Measurements from ENCODE around the gene BTBD2. TPM values are rescaled to one million over a fixed set of nuclear protein-coding genes. Genes with fewer than 3 reads are reported as not detected.

Gene BTBD2
- total RNA-seq, 1 experiment from 2014 or later = 110 TPM

GRCh38 chr19:1959928-1960589, 55.5 kb downstream of the BTBD2 start:
- Histone ChIP-seq H3K56ac (ENCODE audit: insufficient read length, low read depth, low read length) (no peak overlapping the region), H3K14ac (ENCODE audit: insufficient read depth, low read length) (no peak overlapping the region), H4K5ac (ENCODE audit: insufficient read length, low read depth, low read length) (no peak overlapping the region), H3K18ac (ENCODE audit: insufficient read length, low read depth, low read length) (no peak overlapping the region), H3K79me1 (ENCODE audit: insufficient read depth, low read depth, low read length, poor library complexity, severe bottlenecking) (peaks cover 5% of the 10 kb centered on the region), H2BK5ac (ENCODE audit: insufficient read length, low read length) (no peak overlapping the region), H4K91ac (ENCODE audit: insufficient read length, low read depth, low read length) (no peak overlapping the region), H2AFZ (ENCODE audit: low read length) (no peak overlapping the region), H4K8ac (replicated peaks; ENCODE audit: insufficient read length, low read depth, low read length) (no peak overlapping the region), H3K27me3 (ENCODE audit: insufficient read depth, low read length) (no peaks in the 10 kb centered on the region), H2BK15ac (ENCODE audit: low read depth, low read length) (no peak overlapping the region), H3T11ph (ENCODE audit: low read length) (no peak overlapping the region), H3K23ac (ENCODE audit: insufficient read length, low read depth, low read length) (no peak overlapping the region), H3K79me2 (ENCODE audit: insufficient read depth, low read length) (peaks cover 17% of the 10 kb centered on the region; the same call in 1 of the 2 replicates), H3K9ac (ENCODE audit: extremely low read depth, insufficient read length, low read length) (no peak overlapping the region), H2BK20ac (ENCODE audit: low read depth, low read length, poor library complexity, severe bottlenecking) (no peak overlapping the region), H2BK120ac (ENCODE audit: low read depth, low read length, poor library complexity, severe bottlenecking) (no peak overlapping the region), H2BK12ac (ENCODE audit: insufficient read length, low read depth, low read length) (no peak overlapping the region), H3K4ac (ENCODE audit: low read depth, low read length) (no peak overlapping the region), H2AK5ac (ENCODE audit: insufficient read length, low read length) (no peak overlapping the region), H3K9me3 (ENCODE audit: control insufficient read depth, low read depth, low read length) (no peaks in the 10 kb centered on the region), H3K4me2 (ENCODE audit: insufficient read depth, insufficient read length, low read length) (no peak overlapping the region), H3K23me2 (ENCODE audit: insufficient read length, low read depth, low read length, poor library complexity, severe bottlenecking) (no peaks in the 10 kb centered on the region), H4K20me1 (ENCODE audit: control insufficient read depth, insufficient read depth, insufficient read length) (peaks cover 2% of the 10 kb centered on the region), H3K4me1 (ENCODE audit: insufficient read depth, low read length) (no peaks in the 10 kb centered on the region), H3K27ac (ENCODE audit: insufficient read length, low read depth, low read length) (no peak overlapping the region)
- no peak for DNase-seq
- peaks cover 3 to 15% of the 10 kb centered on the region in 2 experiments; a peak in 3 of 4 replicates for H3K4me1 Mint-ChIP-seq
- H3K27ac Mint-ChIP-seq = peak overlapping the region in 1 of 3 experiments; percentile 70; a peak in 2 of 7 replicates
- TF ChIP-seq, protein P1, sequence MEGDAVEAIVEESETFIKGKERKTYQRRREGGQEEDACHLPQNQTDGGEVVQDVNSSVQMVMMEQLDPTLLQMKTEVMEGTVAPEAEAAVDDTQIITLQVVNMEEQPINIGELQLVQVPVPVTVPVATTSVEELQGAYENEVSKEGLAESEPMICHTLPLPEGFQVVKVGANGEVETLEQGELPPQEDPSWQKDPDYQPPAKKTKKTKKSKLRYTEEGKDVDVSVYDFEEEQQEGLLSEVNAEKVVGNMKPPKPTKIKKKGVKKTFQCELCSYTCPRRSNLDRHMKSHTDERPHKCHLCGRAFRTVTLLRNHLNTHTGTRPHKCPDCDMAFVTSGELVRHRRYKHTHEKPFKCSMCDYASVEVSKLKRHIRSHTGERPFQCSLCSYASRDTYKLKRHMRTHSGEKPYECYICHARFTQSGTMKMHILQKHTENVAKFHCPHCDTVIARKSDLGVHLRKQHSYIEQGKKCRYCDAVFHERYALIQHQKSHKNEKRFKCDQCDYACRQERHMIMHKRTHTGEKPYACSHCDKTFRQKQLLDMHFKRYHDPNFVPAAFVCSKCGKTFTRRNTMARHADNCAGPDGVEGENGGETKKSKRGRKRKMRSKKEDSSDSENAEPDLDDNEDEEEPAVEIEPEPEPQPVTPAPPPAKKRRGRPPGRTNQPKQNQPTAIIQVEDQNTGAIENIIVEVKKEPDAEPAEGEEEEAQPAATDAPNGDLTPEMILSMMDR (conservative IDR thresholded peaks at IDR 0.05) = no peak
- no CpG with 5 or more reads among the region's 32 CpGs for WGBS (ENCODE audit: extremely low coverage, insufficient read length, low lambda C conversion rate)
- peaks cover 1 to 13% (median 12%) of the 10 kb centered on the region in 3 experiments; a peak in 4 of 7 replicates for H3K36me3 Mint-ChIP-seq (ENCODE audit: insufficient read depth in 1 of 3, low read depth in 3 of 3)
- H3K9me3 Mint-ChIP-seq = no peaks in the 10 kb centered on the region
- no peaks in the 10 kb centered on the region for H3K27me3 Mint-ChIP-seq (ENCODE audit: low read depth)
- no peak overlapping the region for H3K4me3 Mint-ChIP-seq
